K562 (cell line): ENCODE results near the gene SLC30A7.

Experiments used
- CCAR2 ChIP-seq: fragments of 200-400 bp; formaldehyde crosslinking; IDR thresholded peaks from 2 replicates; pipeline ENCODE4 v1.6.1; 2017; ENCODE audit warnings: mild to moderate bottlenecking, low read depth, low read length
- HDAC6 ChIP-seq: IDR thresholded peaks from 2 replicates; pipeline ENCODE4 v1.6.1; 2012; ENCODE audit warnings: low read depth, mild to moderate bottlenecking, control low read depth, inconsistent platforms, low read length, moderate library complexity
- JUN ChIP-seq, 2 experiments: sonication (generic) in 1 of 2; formaldehyde crosslinking in 1 of 2; IDR thresholded peaks; 2 replicates each; pipeline versions ENCODE4 v1.6.1 to v1.8.0; 2012 to 2022; ENCODE audit warnings: borderline replicate concordance in 2 of 2, mild to moderate bottlenecking in 2 of 2, improper control_type of control experiment in 1 of 2, low read depth in 1 of 2, low read length in 1 of 2, missing genetic modification reagents in 1 of 2
- MYNN ChIP-seq, 2 experiments: sonication (generic); formaldehyde crosslinking in 1 of 2; IDR thresholded peaks; 2 replicates each; pipeline versions ENCODE4 v1.5.0 to v1.6.1; 2016 to 2020; ENCODE audit warnings: antibody characterized with exemption in 1 of 2, missing genetic modification reagents in 1 of 2
- NCOR1 ChIP-seq: fragments of 450-650 bp; IDR thresholded peaks from 2 replicates; pipeline ENCODE4 v1.6.1; 2016; ENCODE audit warnings: mild to moderate bottlenecking, moderate library complexity
- SRSF7 ChIP-seq: fragments of 200-400 bp; formaldehyde crosslinking; optimal IDR thresholded peaks from 2 replicates; pipeline ENCODE3; 2017; ENCODE audit warnings: mild to moderate bottlenecking, low read depth, low read length
- TF ChIP-seq, protein P1 (sequence below), 3 experiments: IDR thresholded peaks in 2 of 3; conservative IDR thresholded peaks in 1 of 3; 2 replicates each; pipeline ENCODE4 v1.5.1; 2011 to 2012; ENCODE audit warnings: low read length in 3 of 3, mild to moderate bottlenecking in 3 of 3, control low read depth in 2 of 3, improper control_type of control experiment in 1 of 3, inconsistent platforms in 1 of 3, low read depth in 1 of 3, mixed read lengths in 1 of 3, moderate library complexity in 1 of 3; ENCODE audit not compliant: insufficient read depth in 2 of 3

DNA sequence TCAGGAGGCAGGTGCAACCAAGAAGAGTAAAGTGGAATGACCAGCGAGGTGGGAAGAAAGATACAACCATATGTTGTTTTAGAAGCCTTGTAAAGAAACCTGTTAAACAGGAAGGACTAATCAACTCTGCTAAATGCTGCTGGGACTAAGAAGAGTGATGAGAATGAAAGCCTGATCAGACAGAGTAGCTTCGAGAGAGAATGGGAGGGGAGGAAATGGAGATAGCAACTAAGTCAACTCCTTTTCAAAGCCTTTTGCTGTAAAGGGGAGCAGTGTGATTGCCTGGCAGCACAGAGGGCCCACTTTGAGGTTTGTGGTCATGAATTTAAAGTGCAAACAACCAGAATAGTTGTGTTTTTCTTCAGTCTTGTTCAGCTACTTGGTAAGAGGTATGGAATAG, 31.4 kb downstream of the SLC30A7 start:
- TF ChIP-seq NCOR1 = no peak
- TF ChIP-seq SRSF7 = no peak
- no peak for TF ChIP-seq HDAC6
- no peak for TF ChIP-seq CCAR2
- no peak for TF ChIP-seq JUN (IDR thresholded peaks at IDR 0.05; ENCODE audit: borderline replicate concordance, low read depth, low read length)
- no peak for TF ChIP-seq JUN (CRISPR knock-in tag; IDR thresholded peaks at IDR 0.05; ENCODE audit: borderline replicate concordance)
- TF ChIP-seq, protein P1, sequence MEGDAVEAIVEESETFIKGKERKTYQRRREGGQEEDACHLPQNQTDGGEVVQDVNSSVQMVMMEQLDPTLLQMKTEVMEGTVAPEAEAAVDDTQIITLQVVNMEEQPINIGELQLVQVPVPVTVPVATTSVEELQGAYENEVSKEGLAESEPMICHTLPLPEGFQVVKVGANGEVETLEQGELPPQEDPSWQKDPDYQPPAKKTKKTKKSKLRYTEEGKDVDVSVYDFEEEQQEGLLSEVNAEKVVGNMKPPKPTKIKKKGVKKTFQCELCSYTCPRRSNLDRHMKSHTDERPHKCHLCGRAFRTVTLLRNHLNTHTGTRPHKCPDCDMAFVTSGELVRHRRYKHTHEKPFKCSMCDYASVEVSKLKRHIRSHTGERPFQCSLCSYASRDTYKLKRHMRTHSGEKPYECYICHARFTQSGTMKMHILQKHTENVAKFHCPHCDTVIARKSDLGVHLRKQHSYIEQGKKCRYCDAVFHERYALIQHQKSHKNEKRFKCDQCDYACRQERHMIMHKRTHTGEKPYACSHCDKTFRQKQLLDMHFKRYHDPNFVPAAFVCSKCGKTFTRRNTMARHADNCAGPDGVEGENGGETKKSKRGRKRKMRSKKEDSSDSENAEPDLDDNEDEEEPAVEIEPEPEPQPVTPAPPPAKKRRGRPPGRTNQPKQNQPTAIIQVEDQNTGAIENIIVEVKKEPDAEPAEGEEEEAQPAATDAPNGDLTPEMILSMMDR (IDR thresholded peaks at IDR 0.05 in 2 of 3, conservative IDR thresholded peaks at IDR 0.05 in 1 of 3; ENCODE audit: insufficient read depth in 2 of 3, low read depth in 1 of 3, low read length in 3 of 3) = no peak
- TF ChIP-seq MYNN (IDR thresholded peaks at IDR 0.05) = no peak
- TF ChIP-seq MYNN (CRISPR knock-in tag; IDR thresholded peaks at IDR 0.05) = no peak
